ENCODE data around the gene HSP90B1.
A peak's percentile ranks its signal among the peaks of the same experiment; 100 is the strongest.

Gene HSP90B1

DNA sequence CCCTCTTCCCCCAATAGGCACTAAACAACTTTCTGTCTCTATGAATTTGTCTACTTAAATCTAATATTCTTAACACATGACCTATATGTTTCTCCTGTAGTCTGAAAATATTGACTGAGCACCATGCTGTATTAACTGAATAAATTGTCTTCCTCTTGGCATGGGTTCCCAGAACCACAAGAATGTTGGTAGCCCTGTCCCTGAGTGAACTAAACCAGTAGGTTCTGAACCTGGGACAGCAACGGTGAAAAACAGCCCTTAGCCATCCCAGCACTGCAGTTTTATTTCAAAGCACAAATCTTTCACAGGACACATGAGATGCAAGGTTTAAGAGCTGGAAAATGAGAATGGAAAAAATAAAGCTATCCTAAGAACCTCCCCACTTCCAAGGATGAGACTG is 20.4 kb upstream of the HSP90B1 start:
- Histone ChIP-seq H3K4me1 (ENCODE audit: control insufficient read depth, insufficient read depth, low read length) (0 out of 2 replicates have a peak, but pooled peaks cover 2% of the 10 kb centered on the region), H3K36me3 (ENCODE audit: control insufficient read depth in 2 of 2, insufficient read depth in 1 of 2, low read length in 2 of 2) (no peaks in the 10 kb centered on the region), H3K27ac (ENCODE audit: extremely low read depth, low read depth, low read length) (no peak overlapping the region), H3K4me3 (ENCODE audit: low read depth, low read length) (no peak overlapping the region), H3K9me3 (ENCODE audit: control insufficient read depth, insufficient read depth, low read depth, low read length) (no peaks in the 10 kb centered on the region)
- CTCF ChIA-PET: no interaction called here
- TF ChIP-seq SP2 (tag by site-specific recombination; IDR thresholded peaks at IDR 0.05) (no peak), KLF1 (tag by site-specific recombination; IDR thresholded peaks at IDR 0.05) (no peak), REST (tag by site-specific recombination; IDR thresholded peaks at IDR 0.05) (0 out of 2 replicates have a peak, but pooled peaks have one; percentile 16), ZNF266 (tag by site-specific recombination; IDR thresholded peaks at IDR 0.05; ENCODE audit: low read depth) (no peak), TCF7L2 (IDR thresholded peaks at IDR 0.05; ENCODE audit: borderline replicate concordance, low read depth, low read length) (no peak), ZNF18 (tag by site-specific recombination; IDR thresholded peaks at IDR 0.05) (no peak), ZNF16 (tag by site-specific recombination; IDR thresholded peaks at IDR 0.05; ENCODE audit: low read depth) (no peak)
- POLR2A ChIA-PET: interaction anchor here (1.4 kb wide), 1 partner anchor 20 kb away, joined by 6 read pairs; no protein-coding TSS in a partner anchor

DNA sequence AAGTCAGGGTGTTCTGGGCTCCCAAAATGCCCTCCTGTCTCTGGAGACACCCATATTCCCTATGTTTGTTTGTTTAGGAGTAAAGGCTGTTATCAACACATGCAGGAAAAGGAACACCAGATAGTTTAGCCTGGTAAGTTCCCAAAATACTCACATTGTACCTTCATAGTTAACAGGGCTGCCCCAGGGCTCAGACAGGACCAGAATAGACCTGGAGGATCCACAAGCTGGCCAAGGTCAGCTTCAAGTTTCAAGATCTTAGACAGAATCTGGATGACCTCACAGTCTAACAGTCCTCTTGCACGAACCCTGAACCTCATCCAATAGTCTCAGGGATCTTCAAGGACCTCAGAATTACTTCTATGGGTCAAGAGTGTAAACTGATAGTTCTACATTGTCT is 18.1 kb upstream of the HSP90B1 start:
- no peak overlapping the region for H3K27ac ChIP-seq (ENCODE audit: extremely low read depth, low read depth, low read length)
- no peak for TF ChIP-seq ZNF639 (tag by site-specific recombination; IDR thresholded peaks at IDR 0.05)
- no peak for TF ChIP-seq GLI4 (tag by site-specific recombination; IDR thresholded peaks at IDR 0.05)
- no peak for TF ChIP-seq REPIN1 (tag by site-specific recombination; IDR thresholded peaks at IDR 0.05; ENCODE audit: low read depth)
- TF ChIP-seq ZNF777 (tag by site-specific recombination; IDR thresholded peaks at IDR 0.05; ENCODE audit: borderline replicate concordance): no peak
- TF ChIP-seq ZNF16 (tag by site-specific recombination; IDR thresholded peaks at IDR 0.05; ENCODE audit: low read depth): no peak
- no peak for TF ChIP-seq ZNF473 (tag by site-specific recombination; IDR thresholded peaks at IDR 0.05)
- TF ChIP-seq KLF8 (tag by site-specific recombination; IDR thresholded peaks at IDR 0.05): no peak
- TF ChIP-seq ZNF510 (tag by site-specific recombination; IDR thresholded peaks at IDR 0.05; ENCODE audit: insufficient replicate concordance): no peak
- TF ChIP-seq, protein P1, sequence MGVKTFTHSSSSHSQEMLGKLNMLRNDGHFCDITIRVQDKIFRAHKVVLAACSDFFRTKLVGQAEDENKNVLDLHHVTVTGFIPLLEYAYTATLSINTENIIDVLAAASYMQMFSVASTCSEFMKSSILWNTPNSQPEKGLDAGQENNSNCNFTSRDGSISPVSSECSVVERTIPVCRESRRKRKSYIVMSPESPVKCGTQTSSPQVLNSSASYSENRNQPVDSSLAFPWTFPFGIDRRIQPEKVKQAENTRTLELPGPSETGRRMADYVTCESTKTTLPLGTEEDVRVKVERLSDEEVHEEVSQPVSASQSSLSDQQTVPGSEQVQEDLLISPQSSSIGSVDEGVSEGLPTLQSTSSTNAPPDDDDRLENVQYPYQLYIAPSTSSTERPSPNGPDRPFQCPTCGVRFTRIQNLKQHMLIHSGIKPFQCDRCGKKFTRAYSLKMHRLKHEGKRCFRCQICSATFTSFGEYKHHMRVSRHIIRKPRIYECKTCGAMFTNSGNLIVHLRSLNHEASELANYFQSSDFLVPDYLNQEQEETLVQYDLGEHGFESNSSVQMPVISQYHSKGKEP (tag by site-specific recombination; IDR thresholded peaks at IDR 0.05): no peak
- no peak for TF ChIP-seq ZNF555 (tag by site-specific recombination; conservative IDR thresholded peaks at IDR 0.05)
- TF ChIP-seq, protein P2, sequence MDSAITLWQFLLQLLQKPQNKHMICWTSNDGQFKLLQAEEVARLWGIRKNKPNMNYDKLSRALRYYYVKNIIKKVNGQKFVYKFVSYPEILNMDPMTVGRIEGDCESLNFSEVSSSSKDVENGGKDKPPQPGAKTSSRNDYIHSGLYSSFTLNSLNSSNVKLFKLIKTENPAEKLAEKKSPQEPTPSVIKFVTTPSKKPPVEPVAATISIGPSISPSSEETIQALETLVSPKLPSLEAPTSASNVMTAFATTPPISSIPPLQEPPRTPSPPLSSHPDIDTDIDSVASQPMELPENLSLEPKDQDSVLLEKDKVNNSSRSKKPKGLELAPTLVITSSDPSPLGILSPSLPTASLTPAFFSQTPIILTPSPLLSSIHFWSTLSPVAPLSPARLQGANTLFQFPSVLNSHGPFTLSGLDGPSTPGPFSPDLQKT (IDR thresholded peaks at IDR 0.05; ENCODE audit: borderline replicate concordance, low read depth, low read length): no peak
- TF ChIP-seq TCF7L2 (IDR thresholded peaks at IDR 0.05; ENCODE audit: borderline replicate concordance, low read depth, low read length): no peak
- TF ChIP-seq SCRT1 (tag by site-specific recombination; IDR thresholded peaks at IDR 0.05; ENCODE audit: borderline replicate concordance): no peak
- no peak for TF ChIP-seq ZNF23 (tag by site-specific recombination; IDR thresholded peaks at IDR 0.05; ENCODE audit: borderline replicate concordance)
- TF ChIP-seq ZNF664 (tag by site-specific recombination; IDR thresholded peaks at IDR 0.05): no peak
- no peak for TF ChIP-seq ZBTB17 (tag by site-specific recombination; IDR thresholded peaks at IDR 0.05)
- no peak for TF ChIP-seq ZSCAN16 (tag by site-specific recombination; IDR thresholded peaks at IDR 0.05)
- 0 out of 2 replicates have a peak, but pooled peaks cover 2% of the 10 kb centered on the region for H3K4me1 ChIP-seq (ENCODE audit: control insufficient read depth, insufficient read depth, low read length)
- no peak overlapping the region for H3K4me3 ChIP-seq (ENCODE audit: low read depth, low read length)
- CTCF ChIA-PET: interaction anchor here (0.7 kb wide), 1 partner anchor 8 kb away, joined by 3 read pairs; no protein-coding TSS in a partner anchor
- H3K9me3 ChIP-seq (ENCODE audit: control insufficient read depth, insufficient read depth, low read depth, low read length): no peaks in the 10 kb centered on the region
- no peaks in the 10 kb centered on the region for H3K36me3 ChIP-seq (ENCODE audit: control insufficient read depth in 2 of 2, insufficient read depth in 1 of 2, low read length in 2 of 2)
- POLR2A ChIA-PET: interaction anchor here (0.7 to 3.7 kb wide), 2 partner anchors 18 to 83 kb away, joined by 3 to 16 read pairs; partner anchors contain the start of gene HSP90B1
